HepG2 (cell line): ENCODE measurements around the gene MCF2L. TPM values are rescaled to one million over a fixed set of nuclear protein-coding genes. Genes with fewer than 3 reads are reported as not detected.
A peak's percentile ranks its signal among the peaks of the same experiment; 100 is the strongest.

Source experiments
- ATAC-seq: fragments of 200-7000 bp; cut with Tn5 transposase; 3 replicates; pipeline ENCODE4 v1.9.1; 2020; ENCODE audit warnings: mild to moderate bottlenecking, moderate library complexity
- Bru-seq: library from RNA; stranded (reverse); fragments of 400-500 nt; gene quantifications from one replicate; lab custom pipeline; 2021; lab: Mats Ljungman, UMichigan
- BruChase-seq, 2 experiments: library from RNA; stranded (reverse); fragments of 400-500 nt; gene quantifications; one replicate each; lab custom pipeline; 2021; lab: Mats Ljungman, UMichigan
- BruUV-seq: library from RNA; stranded (reverse); fragments of 400-500 nt; replicated peaks from 2 replicates; lab custom pipeline; 2021; lab: Mats Ljungman, UMichigan
- CTCF ChIA-PET: fragments of 300-600 bp; formaldehyde crosslinking; extraction: SDS; loops from one replicate; lab custom pipeline; 2021; ENCODE audit warnings: low total read pairs, inconsistent platforms, low intra/inter-chr PET ratio; lab: Yijun Ruan, JAX
- POLR2A ChIA-PET: fragments of 350-600 bp; sonication (Branson Sonifier 250); formaldehyde crosslinking; loops from one replicate; lab custom pipeline; 2020; ENCODE audit warnings: antibody characterized with exemption, inconsistent platforms; lab: Yijun Ruan, JAX
- DNase-seq: peaks from one replicate; pipeline ENCODE4 v3.0.0-alpha.2; 2015; ENCODE audit warnings: low spot score
- FAIRE-seq: peaks from 3 replicates; lab custom pipeline; 2011; peaks lifted over from hg19 to GRCh38; lab: Jason Lieb, UNC
- H2AFZ ChIP-seq: one replicate; pipeline ENCODE4 v1.6.1; 2011; ENCODE audit warnings: low read length, inconsistent platforms
- H3K27ac ChIP-seq: fragments of 300-600 bp; 3 replicates; pipeline ENCODE4 v1.8.0; 2011; ENCODE audit warnings: mixed run types, mild to moderate bottlenecking, mixed read lengths, low read length, inconsistent platforms; ENCODE audit not compliant: insufficient read depth; ENCODE audit errors: extremely low read length
- H3K27me3 ChIP-seq, 2 experiments: fragments of 200-600 bp in 1 of 2; 2 replicates in 1 of 2; 3 replicates in 1 of 2; pipeline versions ENCODE4 v1.6.0 to v1.8.0; 2011; ENCODE audit warnings: low read length in 2 of 2, mild to moderate bottlenecking in 2 of 2, moderate library complexity in 2 of 2, inconsistent platforms in 1 of 2; ENCODE audit not compliant: insufficient read depth in 2 of 2, control insufficient read depth in 1 of 2
- H3K36me3 ChIP-seq, 2 experiments: fragments of 200-600 bp in 1 of 2; replicated peaks in 1 of 2; 2 replicates in 1 of 2; 3 replicates in 1 of 2; pipeline versions ENCODE4 v1.5.1 to v1.8.0; 2011; ENCODE audit warnings: low read length in 2 of 2, inconsistent platforms in 1 of 2; ENCODE audit not compliant: insufficient read depth in 2 of 2, control insufficient read depth in 1 of 2
- H3K4me1 ChIP-seq: 2 replicates; pipeline ENCODE4 v1.5.1; 2012; ENCODE audit warnings: low read length, inconsistent platforms; ENCODE audit not compliant: insufficient read depth
- H3K4me2 ChIP-seq: 2 replicates; pipeline ENCODE4 v1.6.0; 2011; ENCODE audit warnings: low read depth, low read length, inconsistent platforms
- H3K4me3 ChIP-seq, 3 experiments: fragments of 200-600 bp in 1 of 3; sonication (generic), shearing (Covaris generic) in 1 of 3; replicated peaks in 1 of 3; 2 replicates each; pipeline ENCODE4 v1.5.1; 2011 to 2016; ENCODE audit warnings: low read length in 3 of 3, inconsistent platforms in 2 of 3, low read depth in 2 of 3, mild to moderate bottlenecking in 2 of 3, control low read depth in 1 of 3, mixed read lengths in 1 of 3; ENCODE audit not compliant: insufficient read depth in 1 of 3
- H3K79me2 ChIP-seq: one replicate; pipeline ENCODE4 v1.6.1; 2011; ENCODE audit warnings: low read length, inconsistent platforms; ENCODE audit not compliant: insufficient read depth
- H3K9ac ChIP-seq: 2 replicates; pipeline ENCODE4 v1.6.0; 2011; ENCODE audit warnings: mild to moderate bottlenecking, low read depth, low read length, inconsistent platforms; ENCODE audit not compliant: insufficient read depth
- H3K9me3 ChIP-seq: 2 replicates; pipeline ENCODE4 v1.5.1; 2012; ENCODE audit warnings: mild to moderate bottlenecking, low read length
- H4K20me1 ChIP-seq: 2 replicates; pipeline ENCODE4 v1.6.0; 2011; ENCODE audit warnings: inconsistent platforms, mild to moderate bottlenecking, low read length, moderate library complexity; ENCODE audit not compliant: insufficient read depth
- HOXA3 ChIP-seq: sonication (generic); formaldehyde crosslinking; IDR thresholded peaks from 2 replicates; pipeline ENCODE4 v1.5.0; 2020; ENCODE audit warnings: missing genetic modification reagents
- PITX1 ChIP-seq: sonication (generic); formaldehyde crosslinking; IDR thresholded peaks from 2 replicates; pipeline ENCODE4 v1.5.1; 2020; ENCODE audit warnings: mild to moderate bottlenecking, missing genetic modification reagents
- REPIN1 ChIP-seq: sonication (generic); formaldehyde crosslinking; IDR thresholded peaks from 2 replicates; pipeline ENCODE4 v1.8.0; 2022; ENCODE audit warnings: missing genetic modification reagents, low read depth, mild to moderate bottlenecking, borderline replicate concordance
- RFX3 ChIP-seq: IDR thresholded peaks from 2 replicates; pipeline ENCODE4 v1.6.1; 2016; ENCODE audit warnings: missing biosample characterization, missing genetic modification reagents
- TBX2 ChIP-seq: sonication (generic); formaldehyde crosslinking; IDR thresholded peaks from 2 replicates; pipeline ENCODE4 v1.5.0; 2020; ENCODE audit warnings: missing genetic modification reagents, mild to moderate bottlenecking, borderline replicate concordance
- ZBTB25 ChIP-seq: IDR thresholded peaks from 2 replicates; pipeline ENCODE4 v1.6.1; 2018; ENCODE audit warnings: missing genetic modification reagents
- ZNF251 ChIP-seq: sonication (generic); formaldehyde crosslinking; IDR thresholded peaks from 2 replicates; pipeline ENCODE4 v1.9.0; 2021; ENCODE audit warnings: mild to moderate bottlenecking, missing genetic modification reagents
- ZNF280B ChIP-seq: sonication (generic); formaldehyde crosslinking; IDR thresholded peaks from 2 replicates; pipeline ENCODE4 v1.5.0; 2020; ENCODE audit warnings: missing genetic modification reagents, mild to moderate bottlenecking, borderline replicate concordance
- ZNF550 ChIP-seq: sonication (generic); formaldehyde crosslinking; IDR thresholded peaks from 2 replicates; pipeline ENCODE4 v1.4.0; 2020; ENCODE audit warnings: mild to moderate bottlenecking, missing genetic modification reagents, borderline replicate concordance
- ZNF557 ChIP-seq: sonication (generic); formaldehyde crosslinking; IDR thresholded peaks from 2 replicates; pipeline ENCODE4 v1.4.0; 2020; ENCODE audit warnings: missing genetic modification reagents
- ZNF775 ChIP-seq: sonication (generic); formaldehyde crosslinking; IDR thresholded peaks from 2 replicates; pipeline ENCODE4 v1.4.0; 2020; ENCODE audit warnings: missing genetic modification reagents, mild to moderate bottlenecking, moderate library complexity, borderline replicate concordance
- ZNF777 ChIP-seq: sonication (generic); formaldehyde crosslinking; IDR thresholded peaks from 2 replicates; pipeline ENCODE4 v1.4.0; 2020; ENCODE audit warnings: missing genetic modification reagents
- WGBS: methylation state at CpG from one replicate; pipeline ENCODE4 v1.1.6; 2017; ENCODE audit warnings: low lambda C conversion rate; 5-methylcytosine and 5-hydroxymethylcytosine counted together
- in situ Hi-C: cut with HindIII; loops from 2 replicates; pipeline ENCODE4 v1.10.0; 2017; ENCODE audit warnings: low pct_unique_long_range_greater_than_20kb; ENCODE audit not compliant: extremely low pct_ligation_motif_present
- intact Hi-C: fragments of 100-400 bp; cut with micrococcal nuclease; formaldehyde crosslinking; loops from one replicate; pipeline ENCODE4 v1.10.0; 2022; ENCODE audit not compliant: unreplicated experiment
- long read RNA-seq, 2 experiments: library from RNA in 1 of 2; library from polyadenylated mRNA in 1 of 2; stranded (forward) in 1 of 2; unstranded in 1 of 2; transcript quantifications; one replicate each; pipeline ENCODE4 v2.0.0, GENCODE V29; 2019 to 2022
- polyA minus RNA-seq, 3 experiments: library from RNA; depleted of rRNA, polyadenylated mRNA; stranded (reverse); fragments of >200 nt; gene quantifications; 2 replicates each; pipeline ENCODE4 v1.2.3, GENCODE V29; 2011; ENCODE audit warnings: low replicate concordance in 1 of 3
- polyA plus RNA-seq, 8 experiments: library from polyadenylated mRNA; depleted of rRNA in 3 of 8; stranded (reverse) in 7 of 8; unstranded in 1 of 8; fragments of >200 nt; fragmentation: Illumina TruSeq in 4 of 8; extraction: Trizol in 4 of 8; gene quantifications; 2 replicates each; pipeline versions ENCODE4 v1.2.1 to v1.2.3, GENCODE V29; 2011 to 2016; ENCODE audit warnings: low read depth in 4 of 8, missing spikeins in 1 of 8, mixed read lengths in 1 of 8; ENCODE audit not compliant: insufficient read depth in 1 of 8
- total RNA-seq, 5 experiments: library from RNA; depleted of rRNA; stranded (reverse); fragments of >200 nt; fragmentation: Illumina TruSeq; extraction: Trizol; gene quantifications; 2 replicates each; pipeline ENCODE4 v1.2.3, GENCODE V29; 2016; ENCODE audit warnings: low read depth in 1 of 5
- TF ChIP-seq, protein P1 (sequence below): IDR thresholded peaks from 2 replicates; pipeline ENCODE4 v1.6.1; 2016; ENCODE audit warnings: low read depth

The MCF2L gene
- total RNA-seq (2016; rRNA removed; fragmentation: Illumina TruSeq; extraction: Trizol) (13.7 and 19.4 TPM in 2 replicates), polyA plus RNA-seq (2011; rRNA removed) (28.4 and 33.6 TPM in 2 replicates), polyA minus RNA-seq (2011; rRNA and poly(A)+ RNA removed; ENCODE audit: low replicate concordance) (39.0 and 75.0 TPM in 2 replicates), Bru-seq, nascent RNA (percentile 56 among the genes with signal in this experiment), BruChase-seq, experiment 1, labeled RNA remaining after a 6-hour chase (percentile 63 among the genes with signal in this experiment), BruChase-seq, experiment 2, labeled RNA remaining after a 2-hour chase (percentile 59 among the genes with signal in this experiment)
- total RNA-seq (2016; cell fraction: cytosol; rRNA removed; fragmentation: Illumina TruSeq; extraction: Trizol; ENCODE audit: low read depth), result 2.3 and 3.4 TPM in 2 replicates
- total RNA-seq (2016; cell fraction: insoluble cytoplasmic fraction; rRNA removed; fragmentation: Illumina TruSeq; extraction: Trizol), result 10.9 and 20.3 TPM in 2 replicates
- total RNA-seq (2016; cell fraction: membrane; rRNA removed; fragmentation: Illumina TruSeq; extraction: Trizol), result 5.5 and 5.6 TPM in 2 replicates
- 24.6 and 25.3 TPM in 2 replicates for total RNA-seq (2016; cell fraction: nucleus; rRNA removed; fragmentation: Illumina TruSeq; extraction: Trizol)
- 13.6 and 15.2 TPM in 2 replicates for polyA plus RNA-seq (2011; cell fraction: cytosol; rRNA removed)
- 196 and 262 TPM in 2 replicates for polyA plus RNA-seq (2011; cell fraction: nucleus; rRNA removed)
- 26.3 and 28.9 TPM in 2 replicates for polyA plus RNA-seq (2012)
- polyA plus RNA-seq (2016; cell fraction: cytosol; fragmentation: Illumina TruSeq; extraction: Trizol; ENCODE audit: low read depth), result 1.1 and 1.3 TPM in 2 replicates
- 10.3 and 10.5 TPM in 2 replicates for polyA plus RNA-seq (2016; cell fraction: insoluble cytoplasmic fraction; fragmentation: Illumina TruSeq; extraction: Trizol; ENCODE audit: low read depth)
- polyA plus RNA-seq (2016; cell fraction: membrane; fragmentation: Illumina TruSeq; extraction: Trizol; ENCODE audit: low read depth), result 1.6 and 2.4 TPM in 2 replicates
- 57.7 and 66.1 TPM in 2 replicates for polyA plus RNA-seq (2016; cell fraction: nucleus; fragmentation: Illumina TruSeq; extraction: Trizol; ENCODE audit: insufficient read depth, low read depth)
- 16.7 and 21.1 TPM in 2 replicates for polyA minus RNA-seq (2011; cell fraction: cytosol; rRNA and poly(A)+ RNA removed)
- 89.5 and 90.6 TPM in 2 replicates for polyA minus RNA-seq (2011; cell fraction: nucleus; rRNA and poly(A)+ RNA removed)
- long read RNA-seq, experiment 1, partial matches to known transcripts, result 0 of 7 reads
- long read RNA-seq, experiment 1, other reads (novel, unspliced or antisense), result 7 of 7 reads
- long read RNA-seq, experiment 2, partial matches to known transcripts, result 9 of 46 reads
- long read RNA-seq, experiment 2, other reads (novel, unspliced or antisense), result 32 of 46 reads

GRCh38 chr13:112968910-112969691 is at the start of gene MCF2L:
TSS of gene MCF2L (plus strand) at chr13:112969214. CDS start at chr13:112969380, 166 bp downstream.
- in situ Hi-C loops (no loop called here), intact Hi-C loops (loop anchor here (1.0 to 2.0 kb wide), 3 partner anchors 16 to 60 kb away; no protein-coding TSS in a partner anchor)
- Histone ChIP-seq H3K79me2 (peaks cover 32% of the 10 kb centered on the region), H3K4me2 (peak within 1 kb of the TSS; percentile 98), H3K9me3 (no peaks in the 10 kb centered on the region), H3K4me1 (peaks cover 43% of the 10 kb centered on the region), H3K27me3 (no peaks in the 10 kb centered on the region), H2AFZ (no peak within 1 kb of the TSS), H3K36me3 (no peaks in the 10 kb centered on the region; a peak in 1 of 5 replicates), H3K27ac (peak within 1 kb of the TSS; percentile 56), H3K4me3 (peak within 1 kb of the TSS; percentile 69 to 85 (median 83)), H4K20me1 (peaks cover 2% of the 10 kb centered on the region; the same call in 1 of the 2 replicates), H3K9ac (peak within 1 kb of the TSS; percentile 70)
- ATAC-seq, result peak; percentile 86
- ChIA-PET CTCF (interaction anchor here (1.4 kb wide), 1 partner anchor 26 kb away, joined by 4 read pairs; no protein-coding TSS in a partner anchor), POLR2A (interaction anchor here (0.6 to 1.6 kb wide), 11 partner anchors 12 to 63 kb away, joined by 3 to 14 read pairs (median 4); no protein-coding TSS in a partner anchor)
- TSS peak; percentile 84 for BruUV-seq
- peak; percentile 56 for DNase-seq
- FAIRE-seq, result peak; percentile 48
- 8% methylated on average over 5 of the region's 69 CpGs for WGBS
- TF ChIP-seq ZNF777 (CRISPR knock-in tag) (no peak), ZNF557 (CRISPR knock-in tag) (no peak), ZNF775 (no peak), ZNF280B (CRISPR knock-in tag) (0 out of 2 replicates have a peak, but pooled peaks have one; percentile 41), ZBTB25 (CRISPR knock-in tag) (peak; percentile 65; the same call in 1 of the 2 replicates), ZNF251 (CRISPR knock-in tag) (no peak), REPIN1 (0 out of 2 replicates have a peak, but pooled peaks have one; percentile 37), TBX2 (peak; percentile 33; the same call in 1 of the 2 replicates), HOXA3 (CRISPR knock-in tag) (0 out of 2 replicates have a peak, but pooled peaks have one; percentile 37), PITX1 (0 out of 2 replicates have a peak, but pooled peaks have one; percentile 22), RFX3 (CRISPR knock-in tag) (no peak), ZNF550 (no peak)
- TF ChIP-seq, protein P1, sequence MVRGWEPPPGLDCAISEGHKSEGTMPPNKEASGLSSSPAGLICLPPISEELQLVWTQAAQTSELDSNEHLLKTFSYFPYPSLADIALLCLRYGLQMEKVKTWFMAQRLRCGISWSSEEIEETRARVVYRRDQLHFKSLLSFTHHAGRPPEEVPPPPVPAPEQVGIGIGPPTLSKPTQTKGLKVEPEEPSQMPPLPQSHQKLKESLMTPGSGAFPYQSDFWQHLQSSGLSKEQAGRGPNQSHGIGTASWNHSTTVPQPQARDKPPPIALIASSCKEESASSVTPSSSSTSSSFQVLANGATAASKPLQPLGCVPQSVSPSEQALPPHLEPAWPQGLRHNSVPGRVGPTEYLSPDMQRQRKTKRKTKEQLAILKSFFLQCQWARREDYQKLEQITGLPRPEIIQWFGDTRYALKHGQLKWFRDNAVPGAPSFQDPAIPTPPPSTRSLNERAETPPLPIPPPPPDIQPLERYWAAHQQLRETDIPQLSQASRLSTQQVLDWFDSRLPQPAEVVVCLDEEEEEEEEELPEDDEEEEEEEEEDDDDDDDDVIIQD, result no peak
